K562 (cell line): ENCODE data around the gene RPS6KA2. TPM values are rescaled to one million over a fixed set of nuclear protein-coding genes. Genes with fewer than 3 reads are reported as not detected.

Experiments used
- HDAC3 ChIP-seq: fragments of 450-650 bp; IDR thresholded peaks from 2 replicates; pipeline ENCODE4 v1.6.1; 2018; ENCODE audit warnings: borderline replicate concordance, mild to moderate bottlenecking, moderate library complexity; ENCODE audit not compliant: partially characterized antibody
- SRF ChIP-seq, 2 experiments: fragments of 250-450, 450-650 bp in 1 of 2; sonication (Bioruptor Pico) in 1 of 2; sonication (generic) in 1 of 2; formaldehyde crosslinking; IDR thresholded peaks; 2 replicates each; pipeline versions ENCODE4 v1.5.0 to v1.5.1; 2020 to 2022; ENCODE audit warnings: mild to moderate bottlenecking in 1 of 2, missing genetic modification reagents in 1 of 2
- polyA plus RNA-seq, 8 experiments: library from polyadenylated mRNA; depleted of rRNA in 4 of 8; stranded (reverse) in 5 of 8; unstranded in 3 of 8; fragments of >200 nt; fragmentation: Nextera tagmentation in 2 of 8; fragmentation: Illumina TruSeq in 1 of 8; extraction: Ambion mirVana in 2 of 8; extraction: Trizol in 1 of 8; gene quantifications; 2 replicates each; pipeline versions ENCODE4 v1.2.1 to v1.2.3, GENCODE V29; 2011 to 2014; ENCODE audit warnings: inconsistent platforms in 1 of 8, missing spikeins in 1 of 8
- total RNA-seq, 7 experiments: library from RNA; depleted of rRNA in 6 of 7; stranded (reverse); fragments of >200 nt in 6 of 7; fragmentation: Illumina TruSeq in 2 of 7; extraction: Trizol in 2 of 7; gene quantifications; 2 replicates each; pipeline versions ENCODE4 v1.2.1 to v1.2.3, GENCODE V29; 2011 to 2021; ENCODE audit warnings: low replicate concordance in 1 of 7
- TF ChIP-seq, protein P1 (sequence below): fragments of 150-350 bp; conservative IDR thresholded peaks from 2 replicates; pipeline ENCODE4 v1.6.1; 2014; ENCODE audit warnings: low read length
- TF ChIP-seq, protein P2 (sequence below), 2 experiments: IDR thresholded peaks; 2 replicates each; pipeline ENCODE4 v1.6.1; 2012; ENCODE audit warnings: improper control_type of control experiment in 2 of 2, low read depth in 2 of 2, low read length in 2 of 2, borderline replicate concordance in 1 of 2

RPS6KA2 gene
- total and polyA plus RNA-seq, 9 of the 15 experiments (the other 6 are each of a cell fraction or from before 2014, with no cell fraction given) = 0.29 to 1.00 (median 0.53) TPM

DNA sequence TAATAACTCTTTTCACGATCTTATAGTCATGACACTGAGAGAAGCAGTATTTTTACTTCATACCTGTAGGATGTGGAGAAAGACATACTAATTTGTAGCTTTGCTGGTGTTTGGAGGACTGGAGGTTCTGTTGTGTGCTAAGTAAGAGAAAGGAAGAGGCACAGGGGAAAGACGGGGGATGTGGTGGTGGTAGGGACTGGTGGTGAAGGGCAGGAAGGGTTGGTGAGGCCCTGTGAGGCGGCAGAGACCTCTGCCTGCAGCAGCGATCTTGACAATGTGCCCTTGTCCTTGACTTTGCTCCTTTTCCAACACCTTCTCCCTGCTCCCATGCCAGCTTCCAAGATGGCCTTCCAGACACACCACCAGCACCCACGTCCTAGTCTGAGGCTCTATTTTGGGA is 211.7 kb downstream of the RPS6KA2 start (continued):
- TF ChIP-seq HDAC3 = no peak
- TF ChIP-seq, protein P1, sequence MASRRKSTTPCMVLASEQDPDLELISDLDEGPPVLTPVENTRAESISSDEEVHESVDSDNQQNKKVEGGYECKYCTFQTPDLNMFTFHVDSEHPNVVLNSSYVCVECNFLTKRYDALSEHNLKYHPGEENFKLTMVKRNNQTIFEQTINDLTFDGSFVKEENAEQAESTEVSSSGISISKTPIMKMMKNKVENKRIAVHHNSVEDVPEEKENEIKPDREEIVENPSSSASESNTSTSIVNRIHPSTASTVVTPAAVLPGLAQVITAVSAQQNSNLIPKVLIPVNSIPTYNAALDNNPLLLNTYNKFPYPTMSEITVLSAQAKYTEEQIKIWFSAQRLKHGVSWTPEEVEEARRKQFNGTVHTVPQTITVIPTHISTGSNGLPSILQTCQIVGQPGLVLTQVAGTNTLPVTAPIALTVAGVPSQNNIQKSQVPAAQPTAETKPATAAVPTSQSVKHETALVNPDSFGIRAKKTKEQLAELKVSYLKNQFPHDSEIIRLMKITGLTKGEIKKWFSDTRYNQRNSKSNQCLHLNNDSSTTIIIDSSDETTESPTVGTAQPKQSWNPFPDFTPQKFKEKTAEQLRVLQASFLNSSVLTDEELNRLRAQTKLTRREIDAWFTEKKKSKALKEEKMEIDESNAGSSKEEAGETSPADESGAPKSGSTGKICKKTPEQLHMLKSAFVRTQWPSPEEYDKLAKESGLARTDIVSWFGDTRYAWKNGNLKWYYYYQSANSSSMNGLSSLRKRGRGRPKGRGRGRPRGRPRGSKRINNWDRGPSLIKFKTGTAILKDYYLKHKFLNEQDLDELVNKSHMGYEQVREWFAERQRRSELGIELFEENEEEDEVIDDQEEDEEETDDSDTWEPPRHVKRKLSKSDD = no peak
- TF ChIP-seq, protein P2, sequence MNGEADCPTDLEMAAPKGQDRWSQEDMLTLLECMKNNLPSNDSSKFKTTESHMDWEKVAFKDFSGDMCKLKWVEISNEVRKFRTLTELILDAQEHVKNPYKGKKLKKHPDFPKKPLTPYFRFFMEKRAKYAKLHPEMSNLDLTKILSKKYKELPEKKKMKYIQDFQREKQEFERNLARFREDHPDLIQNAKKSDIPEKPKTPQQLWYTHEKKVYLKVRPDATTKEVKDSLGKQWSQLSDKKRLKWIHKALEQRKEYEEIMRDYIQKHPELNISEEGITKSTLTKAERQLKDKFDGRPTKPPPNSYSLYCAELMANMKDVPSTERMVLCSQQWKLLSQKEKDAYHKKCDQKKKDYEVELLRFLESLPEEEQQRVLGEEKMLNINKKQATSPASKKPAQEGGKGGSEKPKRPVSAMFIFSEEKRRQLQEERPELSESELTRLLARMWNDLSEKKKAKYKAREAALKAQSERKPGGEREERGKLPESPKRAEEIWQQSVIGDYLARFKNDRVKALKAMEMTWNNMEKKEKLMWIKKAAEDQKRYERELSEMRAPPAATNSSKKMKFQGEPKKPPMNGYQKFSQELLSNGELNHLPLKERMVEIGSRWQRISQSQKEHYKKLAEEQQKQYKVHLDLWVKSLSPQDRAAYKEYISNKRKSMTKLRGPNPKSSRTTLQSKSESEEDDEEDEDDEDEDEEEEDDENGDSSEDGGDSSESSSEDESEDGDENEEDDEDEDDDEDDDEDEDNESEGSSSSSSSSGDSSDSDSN (IDR thresholded peaks at IDR 0.05; ENCODE audit: borderline replicate concordance in 1 of 2, low read depth in 2 of 2, low read length in 2 of 2) = no peak
- TF ChIP-seq SRF (CRISPR knock-in tag; IDR thresholded peaks at IDR 0.05) = no peak
